HEK293 (cell line): ENCODE results near the gene CACNA1H.
A peak's percentile ranks its signal among the peaks of the same experiment; 100 is the strongest.
"Not testable (repeated sequence)": the region's sequence is repeated elsewhere in the genome, so short reads cannot be mapped to it uniquely, and the experiment has no call there.

Experiments used
- CTCF ChIA-PET: fragments of 350-600 bp; formaldehyde crosslinking; extraction: SDS; loops from one replicate; lab custom pipeline; 2021; ENCODE audit warnings: antibody characterized with exemption; lab: Yijun Ruan, JAX
- POLR2A ChIA-PET: fragments of 300-600 bp; formaldehyde crosslinking; extraction: SDS; loops from one replicate; lab custom pipeline; 2020; ENCODE audit warnings: antibody characterized with exemption, inconsistent platforms; lab: Yijun Ruan, JAX
- H3K27ac ChIP-seq: fragments of 200-500 bp; sonication (Bioruptor generic); 2 replicates; pipeline ENCODE4 v1.5.1; 2014; ENCODE audit warnings: low read depth, low read length, control low read depth, inconsistent platforms; ENCODE audit errors: extremely low read depth
- H3K36me3 ChIP-seq, 2 experiments: fragments of 200-500 bp in 1 of 2; sonication (Bioruptor generic) in 1 of 2; 1 replicate in 1 of 2; 2 replicates in 1 of 2; pipeline ENCODE4 v1.5.1; 2014 to 2017; ENCODE audit warnings: inconsistent platforms in 2 of 2, low read length in 2 of 2; ENCODE audit not compliant: control insufficient read depth in 2 of 2, insufficient read depth in 1 of 2
- H3K4me1 ChIP-seq: fragments of 200-500 bp; sonication (Bioruptor generic); 2 replicates; pipeline ENCODE4 v1.5.1; 2014; ENCODE audit warnings: mild to moderate bottlenecking, low read length, inconsistent platforms; ENCODE audit not compliant: control insufficient read depth, insufficient read depth
- H3K4me3 ChIP-seq: 2 replicates; pipeline ENCODE4 v1.5.1; 2011; ENCODE audit warnings: low read depth, mild to moderate bottlenecking, control low read depth, low read length, moderate library complexity
- H3K9me3 ChIP-seq: fragments of 200-500 bp; sonication (Bioruptor generic); 2 replicates; pipeline ENCODE4 v1.5.1; 2014; ENCODE audit warnings: low read depth, low read length, inconsistent platforms; ENCODE audit not compliant: control insufficient read depth, insufficient read depth
- YY1 ChIP-seq: fragments of 450-650 bp; formaldehyde crosslinking; IDR thresholded peaks from 2 replicates; pipeline ENCODE4 v1.5.1; 2018; ENCODE audit warnings: missing biosample characterization, missing genetic modification characterization
- ZIC2 ChIP-seq: fragments of 450-650 bp; formaldehyde crosslinking; IDR thresholded peaks from 2 replicates; pipeline ENCODE4 v1.5.1; 2016; ENCODE audit warnings: missing biosample characterization, missing genetic modification characterization
- ZNF148 ChIP-seq: fragments of 450-650 bp; formaldehyde crosslinking; IDR thresholded peaks from 2 replicates; pipeline ENCODE4 v1.5.0; 2017; ENCODE audit warnings: missing biosample characterization, missing genetic modification characterization, borderline replicate concordance
- ZNF23 ChIP-seq: fragments of 450-650 bp; formaldehyde crosslinking; IDR thresholded peaks from 2 replicates; pipeline ENCODE4 v1.5.1; 2016; ENCODE audit warnings: missing biosample characterization, missing genetic modification characterization, borderline replicate concordance
- ZNF302 ChIP-seq: fragments of 450-650 bp; formaldehyde crosslinking; IDR thresholded peaks from 2 replicates; pipeline ENCODE4 v1.5.1; 2016; ENCODE audit warnings: missing biosample characterization, missing genetic modification characterization, low read depth
- ZNF529 ChIP-seq: fragments of 450-650 bp; formaldehyde crosslinking; IDR thresholded peaks from 2 replicates; pipeline ENCODE4 v1.5.1; 2017; ENCODE audit warnings: missing genetic modification characterization, missing biosample characterization; ENCODE audit not compliant: insufficient replicate concordance
- ZNF677 ChIP-seq: fragments of 450-650 bp; IDR thresholded peaks from 2 replicates; pipeline ENCODE4 v1.5.0; 2018; ENCODE audit warnings: missing biosample characterization, mild to moderate bottlenecking, missing genetic modification characterization, moderate library complexity
- ZNF785 ChIP-seq: fragments of 450-650 bp; formaldehyde crosslinking; IDR thresholded peaks from 2 replicates; pipeline ENCODE4 v1.5.1; 2016; ENCODE audit warnings: missing biosample characterization, missing genetic modification characterization
- TF ChIP-seq, protein P1 (sequence below): fragments of 450-650 bp; formaldehyde crosslinking; IDR thresholded peaks from 2 replicates; pipeline ENCODE4 v1.5.1; 2016; ENCODE audit warnings: missing biosample characterization, missing genetic modification characterization
- TF ChIP-seq, protein P2 (sequence below): fragments of 450-650 bp; formaldehyde crosslinking; IDR thresholded peaks from 2 replicates; pipeline ENCODE4 v1.5.1; 2016; ENCODE audit warnings: missing biosample characterization, missing genetic modification characterization

The CACNA1H gene

GRCh38 chr16:1224558-1224957 is 71.7 kb downstream of the CACNA1H start:
- CTCF ChIA-PET: interaction anchor here (0.6 kb wide), 1 partner anchor 167 kb away, joined by 3 read pairs; no protein-coding TSS in a partner anchor
- no peaks in the 10 kb centered on the region for H3K4me1 ChIP-seq
- TF ChIP-seq ZNF148 (tag by site-specific recombination) (no peak), ZNF785 (no peak), ZNF302 (no peak), ZNF677 (tag by site-specific recombination) (no peak), ZNF23 (no peak), ZNF529 (tag by site-specific recombination) (no peak)
- TF ChIP-seq, protein P1, sequence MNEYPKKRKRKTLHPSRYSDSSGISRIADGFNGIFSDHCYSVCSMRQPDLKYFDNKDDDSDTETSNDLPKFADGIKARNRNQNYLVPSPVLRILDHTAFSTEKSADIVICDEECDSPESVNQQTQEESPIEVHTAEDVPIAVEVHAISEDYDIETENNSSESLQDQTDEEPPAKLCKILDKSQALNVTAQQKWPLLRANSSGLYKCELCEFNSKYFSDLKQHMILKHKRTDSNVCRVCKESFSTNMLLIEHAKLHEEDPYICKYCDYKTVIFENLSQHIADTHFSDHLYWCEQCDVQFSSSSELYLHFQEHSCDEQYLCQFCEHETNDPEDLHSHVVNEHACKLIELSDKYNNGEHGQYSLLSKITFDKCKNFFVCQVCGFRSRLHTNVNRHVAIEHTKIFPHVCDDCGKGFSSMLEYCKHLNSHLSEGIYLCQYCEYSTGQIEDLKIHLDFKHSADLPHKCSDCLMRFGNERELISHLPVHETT (tag by site-specific recombination): no peak
- TF ChIP-seq, protein P2, sequence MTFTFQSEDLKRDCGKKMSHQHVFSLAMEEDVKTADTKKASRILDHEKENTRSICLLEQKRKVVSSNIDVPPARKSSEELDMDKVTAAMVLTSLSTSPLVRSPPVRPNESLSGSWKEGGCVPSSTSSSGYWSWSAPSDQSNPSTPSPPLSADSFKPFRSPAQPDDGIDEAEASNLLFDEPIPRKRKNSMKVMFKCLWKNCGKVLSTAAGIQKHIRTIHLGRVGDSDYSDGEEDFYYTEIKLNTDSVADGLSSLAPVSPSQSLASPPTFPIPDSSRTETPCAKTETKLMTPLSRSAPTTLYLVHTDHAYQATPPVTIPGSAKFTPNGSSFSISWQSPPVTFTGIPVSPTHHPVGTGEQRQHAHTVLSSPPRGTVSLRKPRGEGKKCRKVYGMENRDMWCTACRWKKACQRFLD (tag by site-specific recombination): no peak
- POLR2A ChIA-PET: no interaction called here
- H3K9me3 ChIP-seq: no peaks in the 10 kb centered on the region
- H3K4me3 ChIP-seq: no peak overlapping the region
- H3K27ac ChIP-seq: no peak overlapping the region
- no peaks in the 10 kb centered on the region for H3K36me3 ChIP-seq

GRCh38 chr16:1225051-1225451 is 72.1 kb downstream of the CACNA1H start, which contains the start of gene TPSG1:
TPSG1 (minus strand) TSS chr16:1225268; CDS start chr16:1225252, 16 bp downstream.
- TF ChIP-seq YY1 (tag by site-specific recombination) (no peak), ZIC2 (peak; percentile 72)
- CTCF ChIA-PET: no interaction called here
- no peaks in the 10 kb centered on the region for H3K36me3 ChIP-seq
- H3K4me1 ChIP-seq: no peaks in the 10 kb centered on the region
- POLR2A ChIA-PET: no interaction called here
- H3K9me3 ChIP-seq: no peaks in the 10 kb centered on the region
- H3K4me3 ChIP-seq: no peak within 1 kb of the TSS
- no peak within 1 kb of the TSS for H3K27ac ChIP-seq

DNA sequence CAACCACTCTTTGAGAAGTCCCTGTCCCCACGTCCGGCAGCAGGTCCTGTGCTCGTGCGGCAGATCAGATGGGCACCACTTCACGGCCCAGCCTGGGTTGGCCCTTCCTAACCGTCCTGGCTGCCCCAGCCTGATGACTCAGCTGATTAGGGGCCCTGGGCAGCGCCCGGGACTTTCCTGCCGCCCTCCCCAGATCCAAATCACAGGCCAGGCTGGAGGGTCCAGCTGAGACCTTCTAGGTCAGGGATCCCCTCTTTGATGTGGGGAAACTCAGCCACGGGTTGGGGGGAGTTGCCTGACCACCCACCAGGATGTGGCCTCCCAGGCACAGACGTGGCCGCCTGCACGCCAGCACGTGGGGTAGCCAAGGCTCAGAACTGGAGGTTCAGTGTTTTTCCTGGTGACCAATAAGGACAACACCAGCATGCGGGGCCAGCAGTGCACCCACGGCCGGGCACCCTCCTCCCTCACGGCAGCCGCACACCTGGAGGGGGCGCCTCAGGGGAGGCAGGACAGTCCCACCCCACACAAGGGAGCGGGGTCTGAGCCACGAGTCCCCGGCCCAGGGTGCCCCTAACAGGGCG is 72.9 kb downstream of the CACNA1H start:
- POLR2A ChIA-PET, H3K4me1 ChIP-seq, H3K36me3 ChIP-seq, H3K9me3 ChIP-seq, H3K4me3 ChIP-seq, H3K27ac ChIP-seq: not testable (repeated sequence)
- CTCF ChIA-PET: interaction anchor here (0.5 to 0.6 kb wide), 2 partner anchors 170 to 547 kb away, joined by 3 read pairs; partner anchors contain the start of genes EME2 and MRPS34

DNA sequence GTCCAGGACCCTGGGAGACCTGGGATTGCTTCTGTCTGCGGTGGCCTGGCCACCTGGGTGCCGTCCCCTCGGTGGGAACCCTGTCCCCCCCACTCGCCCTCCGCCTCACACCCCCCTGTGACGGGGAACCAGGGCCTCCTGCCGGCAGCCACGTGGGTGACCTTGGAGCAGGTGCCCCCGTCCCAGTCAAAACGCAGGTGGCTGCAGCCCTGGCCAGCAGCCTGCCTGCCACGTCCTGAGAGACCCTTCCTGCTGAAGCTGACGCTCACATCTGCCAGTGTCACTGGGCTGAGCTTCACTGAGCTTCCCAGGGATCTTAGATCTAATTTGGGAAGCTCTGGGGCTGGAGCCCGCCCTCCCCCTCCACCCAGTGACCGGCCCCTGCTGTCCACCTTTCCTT is 73.8 kb downstream of the CACNA1H start:
- H3K36me3 ChIP-seq, POLR2A ChIA-PET, H3K27ac ChIP-seq, H3K9me3 ChIP-seq, H3K4me3 ChIP-seq, CTCF ChIA-PET, H3K4me1 ChIP-seq: not testable (repeated sequence)

- H3K9me3 ChIP-seq, H3K27ac ChIP-seq, H3K4me1 ChIP-seq, H3K36me3 ChIP-seq, POLR2A ChIA-PET, H3K4me3 ChIP-seq, CTCF ChIA-PET: not testable (repeated sequence)
Observed at GRCh38 chr16:1228227-1228626, 75.3 kb downstream of the CACNA1H start.

DNA sequence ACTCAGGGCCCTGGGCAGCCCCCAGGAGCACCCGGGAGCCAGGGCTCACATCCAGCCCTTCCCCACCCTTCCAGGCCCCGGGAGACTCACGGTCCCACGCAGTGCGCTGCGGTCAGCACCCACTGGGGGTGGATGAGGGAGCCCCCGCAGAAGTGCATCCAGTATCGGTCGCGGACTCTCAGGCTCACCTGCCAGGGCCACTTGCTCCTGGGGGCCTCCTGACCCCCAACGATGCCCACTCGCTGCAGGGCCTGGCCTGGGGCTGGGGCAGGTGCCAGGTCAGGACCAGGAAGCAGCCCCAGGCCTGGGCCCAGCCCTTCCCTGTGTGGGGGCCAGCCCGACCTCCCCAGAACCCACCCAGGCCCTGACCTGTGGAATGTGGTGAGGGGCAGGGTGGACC is 76.6 kb downstream of the CACNA1H start:
- H3K27ac ChIP-seq, H3K36me3 ChIP-seq, CTCF ChIA-PET, H3K4me1 ChIP-seq, H3K4me3 ChIP-seq, H3K9me3 ChIP-seq, POLR2A ChIA-PET: not testable (repeated sequence)

- H3K4me1 ChIP-seq, POLR2A ChIA-PET, H3K4me3 ChIP-seq, CTCF ChIA-PET, H3K36me3 ChIP-seq, H3K27ac ChIP-seq, H3K9me3 ChIP-seq: not testable (repeated sequence)
Observed at GRCh38 chr16:1230084-1230470, 77.2 kb downstream of the CACNA1H start, which contains the start of gene TPSB2. TPSB2 (minus strand) TSS chr16:1230184; CDS start chr16:1229951, 233 bp downstream.
